HepG2 (cell line): ENCODE data around the gene DPH1. TPM values are rescaled to one million over a fixed set of nuclear protein-coding genes. Genes with fewer than 3 reads are reported as not detected.

ENCODE experiments used
- ATF6 ChIP-seq: sonication (generic); formaldehyde crosslinking; conservative IDR thresholded peaks from 2 replicates; pipeline ENCODE4 v1.4.0; 2020; ENCODE audit warnings: missing genetic modification reagents
- CAMTA2 ChIP-seq: sonication (generic); formaldehyde crosslinking; IDR thresholded peaks from 2 replicates; pipeline ENCODE4 v1.4.0; 2020; ENCODE audit warnings: mild to moderate bottlenecking, missing genetic modification reagents, borderline replicate concordance
- CHCHD3 ChIP-seq: sonication (generic); formaldehyde crosslinking; IDR thresholded peaks from 2 replicates; pipeline ENCODE4 v1.8.0; 2022; ENCODE audit warnings: mild to moderate bottlenecking, missing genetic modification reagents, moderate library complexity
- E2F1 ChIP-seq: sonication (generic); formaldehyde crosslinking; IDR thresholded peaks from 2 replicates; pipeline ENCODE4 v1.5.0; 2020; ENCODE audit warnings: missing genetic modification reagents
- ELF1 ChIP-seq: sonication (generic); formaldehyde crosslinking; IDR thresholded peaks from 2 replicates; pipeline ENCODE4 v1.4.0; 2020; ENCODE audit warnings: missing genetic modification reagents
- HOXA3 ChIP-seq: sonication (generic); formaldehyde crosslinking; IDR thresholded peaks from 2 replicates; pipeline ENCODE4 v1.5.0; 2020; ENCODE audit warnings: missing genetic modification reagents
- MBD4 ChIP-seq: IDR thresholded peaks from 2 replicates; pipeline ENCODE4 v1.6.1; 2012; ENCODE audit warnings: low read length, inconsistent platforms, borderline replicate concordance
- MYC ChIP-seq: sonication (generic); formaldehyde crosslinking; IDR thresholded peaks from 2 replicates; pipeline ENCODE4 v1.9.0; 2021; ENCODE audit warnings: missing genetic modification reagents, borderline replicate concordance
- PHF20 ChIP-seq: sonication (generic); formaldehyde crosslinking; IDR thresholded peaks from 2 replicates; pipeline ENCODE4 v1.5.0; 2020; ENCODE audit warnings: mild to moderate bottlenecking, missing genetic modification reagents
- POGK ChIP-seq: sonication (generic); formaldehyde crosslinking; conservative IDR thresholded peaks from 2 replicates; pipeline ENCODE4 v1.8.0; 2022; ENCODE audit warnings: mild to moderate bottlenecking, moderate library complexity, missing genetic modification reagents
- POLR2G ChIP-seq: fragments of 200-400 bp; formaldehyde crosslinking; IDR thresholded peaks from 2 replicates; pipeline ENCODE4 v1.6.1; 2018; ENCODE audit warnings: mild to moderate bottlenecking, low read depth, low read length, moderate library complexity
- PRPF4 ChIP-seq: fragments of 200-400 bp; formaldehyde crosslinking; IDR thresholded peaks from 2 replicates; pipeline ENCODE4 v1.6.1; 2016; ENCODE audit warnings: low read length, low read depth; ENCODE audit not compliant: poor library complexity, severe bottlenecking
- RARA ChIP-seq: IDR thresholded peaks from 2 replicates; pipeline ENCODE4 v1.6.1; 2016; ENCODE audit warnings: missing genetic modification reagents, missing compliant biosample characterization
- SKI ChIP-seq: fragments of 450-650 bp; IDR thresholded peaks from one replicate; pipeline ENCODE4 v1.6.1; 2018; ENCODE audit warnings: mild to moderate bottlenecking; ENCODE audit not compliant: partially characterized antibody
- SMC3 ChIP-seq: IDR thresholded peaks from 2 replicates; pipeline ENCODE4 v1.6.1; 2011; ENCODE audit warnings: low read length, improper control_type of control experiment
- TAF15 ChIP-seq: fragments of 200-400 bp; formaldehyde crosslinking; IDR thresholded peaks from one replicate; pipeline ENCODE4 v1.6.1; 2018; ENCODE audit warnings: mild to moderate bottlenecking, low read depth, low read length; ENCODE audit not compliant: poor library complexity, severe bottlenecking
- ZMYM2 ChIP-seq: sonication (generic); formaldehyde crosslinking; IDR thresholded peaks from 2 replicates; pipeline ENCODE4 v1.8.0; 2022; ENCODE audit warnings: mild to moderate bottlenecking, missing genetic modification reagents
- ZNF441 ChIP-seq: sonication (generic); formaldehyde crosslinking; IDR thresholded peaks from 2 replicates; pipeline ENCODE4 v1.7.0; 2021; ENCODE audit warnings: missing genetic modification reagents, borderline replicate concordance
- ZNF501 ChIP-seq: sonication (generic); formaldehyde crosslinking; IDR thresholded peaks from 2 replicates; pipeline ENCODE4 v1.5.1; 2020; ENCODE audit warnings: mild to moderate bottlenecking, moderate library complexity, missing genetic modification reagents
- ZNF614 ChIP-seq: IDR thresholded peaks from 2 replicates; pipeline ENCODE4 v1.6.1; 2018; ENCODE audit warnings: missing biosample characterization, missing genetic modification reagents, inconsistent platforms, borderline replicate concordance
- ZNF616 ChIP-seq: sonication (generic); formaldehyde crosslinking; IDR thresholded peaks from 2 replicates; pipeline ENCODE4 v1.5.0; 2020; ENCODE audit warnings: low read depth, mild to moderate bottlenecking, missing genetic modification reagents
- ZNF678 ChIP-seq: sonication (generic); formaldehyde crosslinking; IDR thresholded peaks from 2 replicates; pipeline ENCODE4 v1.4.0; 2020; ENCODE audit warnings: mild to moderate bottlenecking, missing genetic modification reagents
- ZNF710 ChIP-seq: sonication (generic); formaldehyde crosslinking; IDR thresholded peaks from 2 replicates; pipeline ENCODE4 v1.5.0; 2020; ENCODE audit warnings: mild to moderate bottlenecking, missing genetic modification reagents, borderline replicate concordance
- polyA plus RNA-seq, 8 experiments: library from polyadenylated mRNA; depleted of rRNA in 3 of 8; stranded (reverse) in 7 of 8; unstranded in 1 of 8; fragments of >200 nt; fragmentation: Illumina TruSeq in 4 of 8; extraction: Trizol in 4 of 8; gene quantifications; 2 replicates each; pipeline versions ENCODE4 v1.2.1 to v1.2.3, GENCODE V29; 2011 to 2016; ENCODE audit warnings: low read depth in 4 of 8, missing spikeins in 1 of 8, mixed read lengths in 1 of 8; ENCODE audit not compliant: insufficient read depth in 1 of 8
- total RNA-seq, 5 experiments: library from RNA; depleted of rRNA; stranded (reverse); fragments of >200 nt; fragmentation: Illumina TruSeq; extraction: Trizol; gene quantifications; 2 replicates each; pipeline ENCODE4 v1.2.3, GENCODE V29; 2016; ENCODE audit warnings: low read depth in 1 of 5

The DPH1 gene
- total and polyA plus RNA-seq, 2 of the 13 experiments (the other 11 are each of a cell fraction or from before 2014, with no cell fraction given), result 25.3 to 42.8 TPM

GRCh38 chr17:2050300-2051060, 20.5 kb downstream of the DPH1 start (continued):
- TF ChIP-seq CAMTA2 (CRISPR knock-in tag) (no peak), ZNF614 (no peak), ZNF710 (CRISPR knock-in tag) (no peak), RARA (CRISPR knock-in tag) (no peak), TAF15 (no peak), ELF1 (no peak), ZNF678 (no peak), SMC3 (no peak), SKI (no peak), ZNF616 (CRISPR knock-in tag) (no peak), HOXA3 (CRISPR knock-in tag) (peak; percentile 93), ZNF501 (CRISPR knock-in tag) (no peak), MYC (CRISPR knock-in tag) (peak; percentile 47; the same call in 1 of the 2 replicates), ATF6 (CRISPR knock-in tag) (no peak), CHCHD3 (CRISPR knock-in tag) (no peak), POLR2G (no peak), MBD4 (no peak), PRPF4 (no peak), PHF20 (CRISPR knock-in tag) (no peak), E2F1 (CRISPR knock-in tag) (no peak), ZMYM2 (CRISPR knock-in tag) (no peak), ZNF441 (CRISPR knock-in tag) (no peak), POGK (CRISPR knock-in tag) (peak; percentile 30; the same call in 1 of the 2 replicates)
